Fibroblast of skin of left biceps (primary cell): ENCODE results near the gene POLR2M.

ENCODE experiments used
- DNase-seq, 2 experiments: peaks; one replicate each; pipeline ENCODE4 v3.0.0-alpha.2; 2013; ENCODE audit warnings: low read depth in 2 of 2

The POLR2M gene

GRCh38 chr15:57691082-57691481, 15.4 kb upstream of the POLR2M start:
- DNase-seq: no peak

GRCh38 chr15:57692709-57693108, 13.8 kb upstream of the POLR2M start:
- DNase-seq: no peak

GRCh38 chr15:57694279-57694678, 12.2 kb upstream of the POLR2M start:
- peak; percentile 79 to 83 for DNase-seq

- no peak for DNase-seq
These were observed 10.4 kb upstream of the POLR2M start for GRCh38 chr15:57696146-57696545.

GRCh38 chr15:57697588-57697987, 8.9 kb upstream of the POLR2M start:
- DNase-seq: no peak

GRCh38 chr15:57698243-57698642, 8.3 kb upstream of the POLR2M start:
- no peak for DNase-seq

GRCh38 chr15:57698991-57699390, 7.5 kb upstream of the POLR2M start:
- no peak for DNase-seq

- DNase-seq: no peak
These were observed 3.1 kb upstream of the POLR2M start for GRCh38 chr15:57703387-57703786.

- DNase-seq: no peak
These were observed 2.1 kb upstream of the POLR2M start for GRCh38 chr15:57704441-57704840.

- DNase-seq: no peak
These were observed 639 bp upstream of the POLR2M start for GRCh38 chr15:57705746-57706404.

- DNase-seq: no peak
These were observed 1.5 kb downstream of the POLR2M start for GRCh38 chr15:57708047-57708446.

- no peak for DNase-seq
These were observed 11.8 kb downstream of the POLR2M start for GRCh38 chr15:57718309-57718708.

- peak; percentile 69 to 76 for DNase-seq
These were observed 14.4 kb downstream of the POLR2M start for GRCh38 chr15:57720867-57721266.

GRCh38 chr15:57726411-57726810, 19.9 kb downstream of the POLR2M start:
- no peak for DNase-seq

- DNase-seq: no peak
These were observed 20.5 kb downstream of the POLR2M start for GRCh38 chr15:57727031-57727430.

GRCh38 chr15:57728436-57728835, 21.9 kb downstream of the POLR2M start:
- no peak for DNase-seq

GRCh38 chr15:57730876-57731275, 24.4 kb downstream of the POLR2M start:
- no peak for DNase-seq

GRCh38 chr15:57731530-57732103, 25.1 kb downstream of the POLR2M start:
- no peak for DNase-seq

- DNase-seq: no peak
These were observed 26.2 kb downstream of the POLR2M start for GRCh38 chr15:57732526-57733331.

- DNase-seq: no peak
These were observed 28.3 kb downstream of the POLR2M start for GRCh38 chr15:57734860-57735259.

- no peak for DNase-seq
These were observed 28.9 kb downstream of the POLR2M start for GRCh38 chr15:57735431-57735830.

GRCh38 chr15:57735891-57736290, 29.4 kb downstream of the POLR2M start:
- no peak for DNase-seq

- DNase-seq: no peak
These were observed 30.1 kb downstream of the POLR2M start for GRCh38 chr15:57736591-57736990.
